ENCODE data around the gene HEATR5A. TPM values are rescaled to one million over a fixed set of nuclear protein-coding genes. Genes with fewer than 3 reads are reported as not detected.
A peak's percentile ranks its signal among the peaks of the same experiment; 100 is the strongest.

HEATR5A gene
- total and polyA plus RNA-seq, 10 of the 15 experiments (the other 5 are each of a cell fraction or from before 2014, with no cell fraction given), result 5.1 to 37.1 (median 13.8) TPM

GRCh38 chr14:31360919-31361662, 59.3 kb downstream of the HEATR5A start (continued):
- no peak for TF ChIP-seq CUX1 (IDR thresholded peaks at IDR 0.05; ENCODE audit: insufficient replicate concordance, low read depth, low read length)
- no peak for TF ChIP-seq MEF2A (IDR thresholded peaks at IDR 0.05; ENCODE audit: insufficient read depth, low read depth, low read length)
- no peak for TF ChIP-seq SP1 (IDR thresholded peaks at IDR 0.05; ENCODE audit: low read depth, low read length)

- Histone ChIP-seq H3K9me3 (replicated peaks; ENCODE audit: control insufficient read depth, insufficient read depth, low read length) (no peaks in the 10 kb centered on the region), H3K27ac (ENCODE audit: control insufficient read depth, insufficient read depth) (no peak overlapping the region), H3K4me1 (ENCODE audit: control insufficient read depth, insufficient read depth, low read length) (no peaks in the 10 kb centered on the region; the same call in 1 of the 2 replicates), H2AFZ (ENCODE audit: control insufficient read depth, low read depth, low read length) (no peak overlapping the region), H3K4me2 (ENCODE audit: control insufficient read depth, insufficient read depth) (no peak overlapping the region), H3K9ac (ENCODE audit: control insufficient read depth, insufficient read depth, low read length) (no peak overlapping the region), H3K27me3 (replicated peaks in 1 of 2; ENCODE audit: control insufficient read depth in 2 of 2, insufficient read depth in 2 of 2, low read length in 1 of 2) (no peaks in the 10 kb centered on the region), H3K36me3 (ENCODE audit: control insufficient read depth in 2 of 2, insufficient read depth in 2 of 2, low read length in 1 of 2) (peaks cover 0 to 2% of the 10 kb centered on the region in 2 experiments; a peak in 1 of 4 replicates), H3K4me3 (no peak overlapping the region), H4K20me1 (ENCODE audit: control insufficient read depth, insufficient read depth) (no peaks in the 10 kb centered on the region), H3K79me2 (ENCODE audit: control insufficient read depth, insufficient read depth, low read length) (no peaks in the 10 kb centered on the region)
- 0 out of 3 replicates have a peak, but pooled peaks have one; percentile 36 for ATAC-seq
- ChIA-PET SMC1A (ENCODE audit: uncharacterized antibody, unreplicated experiment) (interaction anchor here (0.8 to 1.0 kb wide), 2 partner anchors 229 to 257 kb away, joined by 3 read pairs; no protein-coding TSS in a partner anchor), CTCF (interaction anchor here (0.5 to 2.7 kb wide), 4 partner anchors 11 to 399 kb away, joined by 3 to 9 read pairs (median 4); no protein-coding TSS in a partner anchor), RAD21 (ENCODE audit: unreplicated experiment) (interaction anchor here (0.8 kb wide), 1 partner anchor 228 kb away, joined by 3 read pairs; no protein-coding TSS in a partner anchor), POLR2A (no interaction called here)
- BruUV-seq (replicated peaks), result no TSS peak
- no peak for FAIRE-seq
- in situ Hi-C loops (cut with MboI) (no loop called here), intact Hi-C loops (cut with micrococcal nuclease; ENCODE audit: unreplicated experiment) (loop anchor here (10.0 kb wide), 2 partner anchors 192 to 382 kb away; no protein-coding TSS in a partner anchor)
- no peak for DNase-seq (ENCODE audit: low read depth, low spot score)
- WGBS (ENCODE audit: insufficient coverage, insufficient replicate concordance, low lambda C conversion rate, missing lambda C conversion rate), result 2% methylated on average over 3 of the region's 3 CpGs
- peak; percentile 33; the same call in 1 of the 2 replicates for TF ChIP-seq RUNX3 (IDR thresholded peaks at IDR 0.05; ENCODE audit: low read length)
- TF ChIP-seq RAD51 (IDR thresholded peaks at IDR 0.05), result no peak
- TF ChIP-seq SPI1 (IDR thresholded peaks at IDR 0.05; ENCODE audit: borderline replicate concordance, insufficient read depth, low read depth, low read length), result peak; percentile 26; the same call in 1 of the 2 replicates
- no peak for TF ChIP-seq SMAD5 (IDR thresholded peaks at IDR 0.05; ENCODE audit: low read depth)
- TF ChIP-seq NFXL1 (IDR thresholded peaks at IDR 0.05; ENCODE audit: borderline replicate concordance), result no peak
- no peak for TF ChIP-seq REST (IDR thresholded peaks at IDR 0.05; ENCODE audit: low read depth, low read length)
- peak; percentile 82 for TF ChIP-seq ZNF24 (IDR thresholded peaks at IDR 0.05)
Measured at GRCh38 chr14:31357279-31357678, 63.1 kb downstream of the HEATR5A start.
